ENCODE data around the gene DDX5.
"Not testable (repeated sequence)": the region's sequence is repeated elsewhere in the genome, so short reads cannot be mapped to it uniquely, and the experiment has no call there.

DDX5 gene

DNA sequence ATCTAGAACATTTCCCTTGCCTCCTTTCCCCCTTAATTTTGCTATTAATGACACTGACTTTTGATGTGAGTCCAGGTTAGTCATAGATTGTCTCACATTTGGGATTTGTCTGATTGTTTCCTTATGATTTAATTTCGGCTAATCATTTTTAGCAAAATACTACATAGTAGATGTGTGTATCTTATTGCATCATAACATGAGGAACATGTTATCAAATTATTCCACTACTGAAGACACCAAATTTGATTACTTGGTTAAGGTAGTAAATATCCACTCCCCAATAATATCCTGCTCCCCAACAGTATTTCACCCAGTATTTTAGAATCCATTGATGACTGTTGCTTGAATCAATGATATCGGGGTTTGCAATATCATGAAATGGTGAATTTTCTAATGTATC is 12.0 kb downstream of the DDX5 start:
- DNase-seq, result no peak
- TF ChIP-seq GATA1 (IDR thresholded peaks at IDR 0.05; ENCODE audit: low read depth, low read length), result no peak
- TF ChIP-seq POLR2A (IDR thresholded peaks at IDR 0.05; ENCODE audit: low read length), result no peak

- TF ChIP-seq GATA1 (IDR thresholded peaks at IDR 0.05; ENCODE audit: low read depth, low read length) (no peak), POLR2A (IDR thresholded peaks at IDR 0.05; ENCODE audit: low read length) (no peak)
- DNase-seq, result peak in 1 of 2 experiments; percentile 64
Measured at GRCh38 chr17:64492481-64493109, 13.5 kb downstream of the DDX5 start.

- DNase-seq, result no peak
- TF ChIP-seq POLR2A (IDR thresholded peaks at IDR 0.05; ENCODE audit: low read length), result no peak
- no peak for TF ChIP-seq GATA1 (IDR thresholded peaks at IDR 0.05; ENCODE audit: low read depth, low read length)
Measured at GRCh38 chr17:64491994-64492393, 14.1 kb downstream of the DDX5 start.

- TF ChIP-seq POLR2A (IDR thresholded peaks at IDR 0.05; ENCODE audit: low read length), result no peak
- no peak for TF ChIP-seq GATA1 (IDR thresholded peaks at IDR 0.05; ENCODE audit: low read depth, low read length)
- peak in 1 of 2 experiments; percentile 61 for DNase-seq
Measured at GRCh38 chr17:64491034-64491860, 14.8 kb downstream of the DDX5 start.

GRCh38 chr17:64488301-64488700 is 17.8 kb downstream of the DDX5 start:
- no peak for TF ChIP-seq POLR2A (IDR thresholded peaks at IDR 0.05; ENCODE audit: low read length)
- no peak for TF ChIP-seq GATA1 (IDR thresholded peaks at IDR 0.05; ENCODE audit: low read depth, low read length)
- no peak for DNase-seq

GRCh38 chr17:64484380-64484779 is 21.7 kb downstream of the DDX5 start:
- no peak for DNase-seq
- TF ChIP-seq GATA1 (IDR thresholded peaks at IDR 0.05; ENCODE audit: low read depth, low read length) (no peak), POLR2A (IDR thresholded peaks at IDR 0.05; ENCODE audit: low read length) (no peak)

- TF ChIP-seq POLR2A (IDR thresholded peaks at IDR 0.05; ENCODE audit: low read length) (no peak), GATA1 (IDR thresholded peaks at IDR 0.05; ENCODE audit: low read depth, low read length) (no peak)
- DNase-seq, result no peak
Measured at GRCh38 chr17:64480951-64481350, 25.1 kb downstream of the DDX5 start.

DNA sequence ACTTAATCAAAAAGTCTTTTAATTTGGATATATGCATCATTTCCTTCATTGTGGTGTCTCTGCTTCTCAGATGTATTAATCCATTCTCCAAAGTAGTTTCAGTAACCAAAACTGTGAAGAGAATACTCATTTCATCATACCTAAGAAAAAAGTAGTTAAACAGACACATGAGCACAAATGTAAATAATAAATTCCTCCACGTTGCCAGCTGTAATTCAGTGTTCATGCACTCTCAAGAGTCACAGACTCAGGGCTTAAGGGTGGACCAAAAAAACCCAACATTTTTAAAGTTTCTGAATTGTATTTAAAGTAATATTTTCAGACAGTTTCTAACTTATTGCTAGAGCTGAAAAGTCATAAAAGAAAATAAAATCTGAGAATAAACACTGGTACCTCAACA is 28.2 kb downstream of the DDX5 start:
- no peak for DNase-seq
- no peak for TF ChIP-seq GATA1 (IDR thresholded peaks at IDR 0.05; ENCODE audit: low read depth, low read length)
- no peak for TF ChIP-seq POLR2A (IDR thresholded peaks at IDR 0.05; ENCODE audit: low read length)

DNA sequence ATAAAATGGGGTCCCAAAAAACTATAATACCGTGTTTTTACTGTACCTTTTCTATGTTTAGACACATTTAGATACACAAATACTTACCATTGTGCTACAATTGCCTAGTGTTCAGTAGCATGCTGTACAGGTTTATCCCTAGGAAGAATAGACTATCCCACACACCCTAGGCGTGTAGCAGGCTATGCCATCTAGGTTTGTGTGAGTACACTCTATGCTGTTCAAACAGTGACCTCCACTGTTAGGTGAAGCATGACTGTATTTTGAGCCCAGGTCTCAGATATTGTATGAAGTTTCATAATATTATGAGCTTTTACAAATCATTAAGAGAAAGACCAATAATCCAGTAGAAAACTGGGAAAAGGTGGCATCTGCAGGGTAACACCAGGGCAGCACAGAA is 33.5 kb downstream of the DDX5 start:
- no peak for DNase-seq
- TF ChIP-seq GATA1 (IDR thresholded peaks at IDR 0.05; ENCODE audit: low read depth, low read length), result no peak
- no peak for TF ChIP-seq POLR2A (IDR thresholded peaks at IDR 0.05; ENCODE audit: low read length)

- TF ChIP-seq GATA1 (IDR thresholded peaks at IDR 0.05; ENCODE audit: low read depth, low read length) (no peak), POLR2A (IDR thresholded peaks at IDR 0.05; ENCODE audit: low read length) (no peak)
- DNase-seq, result no peak
Measured at GRCh38 chr17:64471440-64471839, 34.6 kb downstream of the DDX5 start.

- DNase-seq, result no peak
- TF ChIP-seq POLR2A (IDR thresholded peaks at IDR 0.05; ENCODE audit: low read length) (no peak), GATA1 (IDR thresholded peaks at IDR 0.05; ENCODE audit: low read depth, low read length) (no peak)
Measured at GRCh38 chr17:64470625-64471024, 35.5 kb downstream of the DDX5 start.

DNA sequence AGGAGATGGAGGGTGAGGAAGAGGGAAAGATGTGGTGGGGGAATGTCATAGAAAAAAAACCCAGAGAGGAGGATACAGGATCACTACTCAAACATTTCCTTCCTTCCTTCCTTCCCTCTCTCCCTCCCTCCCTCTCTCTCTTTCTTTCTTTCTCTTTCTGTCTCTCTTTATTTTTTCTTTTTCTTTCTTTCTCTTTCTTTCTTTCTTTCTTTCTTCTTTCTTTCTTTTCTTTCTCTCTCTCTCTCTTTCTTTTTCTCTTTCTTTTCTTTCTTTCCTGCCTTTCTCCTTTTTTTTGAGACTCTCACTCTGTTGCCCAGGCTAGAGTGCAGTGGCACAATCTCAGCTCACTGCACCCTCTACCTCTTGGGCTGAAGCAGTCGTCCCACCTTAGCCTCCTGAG is 39.3 kb downstream of the DDX5 start:
- not testable (repeated sequence) for DNase-seq

DNA sequence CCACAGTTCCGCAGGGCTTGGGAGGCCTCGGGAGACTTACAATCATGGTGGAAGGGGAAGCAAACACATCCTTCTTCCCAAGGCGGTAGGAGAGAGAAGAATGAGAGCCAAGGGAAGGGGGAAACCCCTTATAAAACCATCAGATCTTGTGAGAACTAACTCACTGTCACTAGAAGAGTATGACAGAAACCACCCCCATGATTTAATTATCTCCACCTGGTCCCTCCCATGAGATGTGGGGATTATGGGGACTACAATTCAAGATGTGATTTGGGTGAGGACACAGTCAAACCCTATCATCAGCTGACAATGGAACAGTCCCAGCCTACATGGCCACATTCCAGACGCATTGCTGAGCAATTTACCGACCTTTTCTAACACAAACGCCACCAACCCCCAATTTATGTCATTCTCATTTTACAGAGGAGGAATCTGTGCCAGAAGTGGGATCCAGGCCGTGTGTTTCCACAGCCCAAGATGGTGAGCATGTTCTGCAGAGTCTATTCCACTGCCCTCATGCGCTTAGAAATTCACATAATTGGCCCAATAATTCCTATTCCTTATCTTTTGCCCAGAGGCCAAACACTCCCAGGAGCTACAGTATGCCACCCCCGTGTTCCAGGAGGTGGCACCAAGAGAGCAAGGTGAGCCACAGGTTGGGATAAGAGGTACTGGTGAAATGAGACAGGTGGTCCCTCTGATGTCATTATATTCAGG is 39.9 kb downstream of the DDX5 start:
- TF ChIP-seq POLR2A (IDR thresholded peaks at IDR 0.05; ENCODE audit: low read length) (no peak), GATA1 (IDR thresholded peaks at IDR 0.05; ENCODE audit: low read depth, low read length) (no peak)

DNA sequence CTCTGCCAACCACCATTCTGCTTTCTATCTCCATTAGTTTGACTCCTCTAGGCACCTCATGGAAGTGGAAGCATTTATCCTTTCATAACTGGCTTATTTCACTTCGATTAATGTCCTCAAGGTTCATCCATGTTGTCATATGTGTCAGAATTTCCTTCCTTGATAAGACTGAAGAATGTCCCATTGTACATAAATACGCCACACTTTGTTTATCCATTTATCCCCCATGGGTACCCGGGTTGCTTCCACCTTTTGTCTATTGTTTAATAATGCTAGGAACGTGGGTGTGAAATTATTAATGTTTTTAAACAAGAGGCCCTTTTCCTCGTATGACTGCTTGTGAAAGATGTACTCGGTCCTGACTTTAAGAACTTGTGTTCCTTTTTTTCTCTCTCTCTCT is 44.3 kb downstream of the DDX5 start:
- TF ChIP-seq GATA1 (IDR thresholded peaks at IDR 0.05; ENCODE audit: low read depth, low read length) (no peak), POLR2A (IDR thresholded peaks at IDR 0.05; ENCODE audit: low read length) (no peak)
- DNase-seq, result no peak

More for the DNA sequence above, 39.9 kb downstream of the DDX5 start:
- no peak for DNase-seq
